HCT116 (cell line): ENCODE measurements around the gene CHP2. TPM values are rescaled to one million over a fixed set of nuclear protein-coding genes. Genes with fewer than 3 reads are reported as not detected.

ENCODE experiments used
- ATAC-seq: fragments of 200-7000 bp; cut with Tn5 transposase; 2 replicates; pipeline ENCODE4 v1.9.1; 2020; ENCODE audit warnings: mild to moderate bottlenecking, moderate library complexity
- BruUV-seq: library from RNA; stranded (reverse); fragments of 400-500 nt; replicated peaks from 2 replicates; lab custom pipeline; 2021; lab: Mats Ljungman, UMichigan
- CTCF ChIA-PET: fragments of 300-600 bp; sonication (Branson Sonifier 250); formaldehyde crosslinking; loops from one replicate; lab custom pipeline; 2021; ENCODE audit warnings: antibody characterized with exemption; lab: Charles Lee
- POLR2A ChIA-PET: fragments of 300-600, 350-600 bp; sonication (Branson Sonifier 250); formaldehyde crosslinking; loops from one replicate; lab custom pipeline; 2021; ENCODE audit warnings: antibody characterized with exemption; lab: Charles Lee
- RAD21 ChIA-PET, 2 experiments: fragments of 300-600 bp; sonication (Branson Sonifier 250); formaldehyde crosslinking; loops; one replicate each; lab custom pipeline; 2023; ENCODE audit warnings: low total read pairs in 2 of 2; ENCODE audit not compliant: uncharacterized antibody in 2 of 2, unreplicated experiment in 2 of 2, low non-redundant PET in 1 of 2; lab: Charles Lee
- DNase-seq: peaks from one replicate; pipeline ENCODE4 v3.0.0-alpha.2; 2010; ENCODE audit warnings: low read depth, low spot score
- H2AFZ ChIP-seq: fragments of 200-600 bp; shearing (Covaris generic), sonication (generic); 2 replicates; pipeline ENCODE4 v1.6.1; 2017; ENCODE audit warnings: low read depth, mixed run types, mixed read lengths, antibody characterized with exemption, low read length; ENCODE audit not compliant: poor library complexity, severe bottlenecking
- H3K27ac ChIP-seq: 2 replicates; pipeline ENCODE4 v1.5.1; 2012; ENCODE audit warnings: low read depth, low read length
- H3K27me3 ChIP-seq: fragments of 200-600 bp; sonication (generic); 2 replicates; pipeline ENCODE4 v1.6.1; 2016; ENCODE audit warnings: mixed run types, low read length, mixed read lengths; ENCODE audit not compliant: insufficient read depth
- H3K36me3 ChIP-seq, 2 experiments: fragments of 200-500 bp in 1 of 2; fragments of 200-600 bp in 1 of 2; sonication (Bioruptor generic) in 1 of 2; sonication (generic) in 1 of 2; 2 replicates each; pipeline versions ENCODE4 v1.5.1 to v1.6.1; 2014 to 2016; ENCODE audit warnings: low read length in 2 of 2, inconsistent platforms in 1 of 2, mixed read lengths in 1 of 2, mixed run types in 1 of 2; ENCODE audit not compliant: insufficient read depth in 2 of 2, control insufficient read depth in 1 of 2
- H3K4me1 ChIP-seq, 2 experiments: fragments of 200-600 bp in 1 of 2; sonication (generic) in 1 of 2; 2 replicates each; pipeline versions ENCODE4 v1.5.1 to v1.6.1; 2012 to 2017; ENCODE audit warnings: low read length in 2 of 2, inconsistent platforms in 1 of 2, mild to moderate bottlenecking in 1 of 2, mixed read lengths in 1 of 2, mixed run types in 1 of 2, moderate library complexity in 1 of 2; ENCODE audit not compliant: insufficient read depth in 2 of 2, control insufficient read depth in 1 of 2
- H3K4me2 ChIP-seq: fragments of 200-600 bp; sonication (generic); 2 replicates; pipeline ENCODE4 v1.6.1; 2017; ENCODE audit warnings: mixed run types, low read length, mixed read lengths
- H3K4me3 ChIP-seq, 2 experiments: fragments of 200-600 bp in 1 of 2; sonication (generic) in 1 of 2; replicated peaks in 1 of 2; 2 replicates each; pipeline ENCODE4 v1.5.1; 2011 to 2016; ENCODE audit warnings: low read length in 2 of 2, control low read depth in 1 of 2, low read depth in 1 of 2, mild to moderate bottlenecking in 1 of 2, mixed read lengths in 1 of 2, mixed run types in 1 of 2
- H3K79me2 ChIP-seq: fragments of 200-600 bp; sonication (generic); 2 replicates; pipeline ENCODE4 v1.6.1; 2017; ENCODE audit warnings: mild to moderate bottlenecking, mixed run types, low read length, moderate library complexity, mixed read lengths; ENCODE audit not compliant: insufficient read depth
- H3K9ac ChIP-seq: fragments of 200-600 bp; sonication (generic); 2 replicates; pipeline ENCODE4 v1.6.1; 2016; ENCODE audit warnings: low read length, mixed read lengths
- H3K9me2 ChIP-seq: fragments of 200-600 bp; sonication (generic), shearing (Covaris generic); 2 replicates; pipeline ENCODE4 v1.6.1; 2017; ENCODE audit warnings: mixed run types, mild to moderate bottlenecking, moderate library complexity; ENCODE audit not compliant: insufficient read depth
- H3K9me3 ChIP-seq, 2 experiments: fragments of 200-500 bp in 1 of 2; fragments of 200-600 bp in 1 of 2; sonication (Bioruptor generic) in 1 of 2; sonication (generic) in 1 of 2; 2 replicates each; pipeline ENCODE4 v1.6.1; 2014 to 2017; ENCODE audit warnings: low read length in 2 of 2, mixed read lengths in 2 of 2, inconsistent platforms in 1 of 2, low read depth in 1 of 2, mild to moderate bottlenecking in 1 of 2, mixed run types in 1 of 2, moderate library complexity in 1 of 2; ENCODE audit not compliant: control insufficient read depth in 1 of 2, insufficient read depth in 1 of 2
- H4K20me1 ChIP-seq: fragments of 200-600 bp; sonication (generic), shearing (Covaris generic); 2 replicates; pipeline ENCODE4 v1.6.1; 2017; ENCODE audit warnings: mixed run types, mild to moderate bottlenecking, moderate library complexity; ENCODE audit not compliant: insufficient read depth
- CBX3 ChIP-seq: IDR thresholded peaks from 2 replicates; pipeline ENCODE4 v1.6.1; 2012; ENCODE audit warnings: low read depth
- CTCF ChIP-seq, 3 experiments: fragments of 200-600 bp in 1 of 3; sonication (generic) in 1 of 3; IDR thresholded peaks in 2 of 3; conservative IDR thresholded peaks in 1 of 3; 2 replicates each; pipeline ENCODE4 v1.5.1; 2012 to 2017; ENCODE audit warnings: low read depth in 2 of 3, low read length in 2 of 3, antibody characterized with exemption in 1 of 3, borderline replicate concordance in 1 of 3, control low read depth in 1 of 3, mild to moderate bottlenecking in 1 of 3, mixed read lengths in 1 of 3, mixed run types in 1 of 3, moderate library complexity in 1 of 3; ENCODE audit not compliant: insufficient read depth in 1 of 3
- EGR1 ChIP-seq: IDR thresholded peaks from 2 replicates; pipeline ENCODE4 v1.6.1; 2012; ENCODE audit warnings: low read depth
- ELF1 ChIP-seq: IDR thresholded peaks from 2 replicates; pipeline ENCODE4 v1.6.1; 2012; ENCODE audit warnings: low read depth, borderline replicate concordance
- EZH2 ChIP-seq: fragments of 200-600 bp; sonication (generic); IDR thresholded peaks from 2 replicates; pipeline ENCODE4 v1.6.1; 2017; ENCODE audit warnings: antibody characterized with exemption, mixed run types
- FOSL1 ChIP-seq: IDR thresholded peaks from 2 replicates; pipeline ENCODE4 v1.6.1; 2012; ENCODE audit warnings: low read depth
- JUND ChIP-seq: IDR thresholded peaks from 2 replicates; pipeline ENCODE4 v1.6.1; 2012
- MAX ChIP-seq: IDR thresholded peaks from 2 replicates; pipeline ENCODE4 v1.6.1; 2012
- POLR2A ChIP-seq: IDR thresholded peaks from 2 replicates; pipeline ENCODE4 v1.7.0; 2011; ENCODE audit warnings: borderline replicate concordance; ENCODE audit not compliant: insufficient read depth, insufficient read length; ENCODE audit errors: extremely low read depth
- POLR2AphosphoS5 ChIP-seq: IDR thresholded peaks from 2 replicates; pipeline ENCODE4 v1.6.1; 2011; ENCODE audit warnings: mild to moderate bottlenecking, low read depth, low read length, moderate library complexity
- RAD21 ChIP-seq: IDR thresholded peaks from 2 replicates; pipeline ENCODE4 v1.6.1; 2012; ENCODE audit warnings: low read depth, mild to moderate bottlenecking
- REST ChIP-seq: IDR thresholded peaks from 2 replicates; pipeline ENCODE4 v1.6.1; 2012; ENCODE audit warnings: low read depth
- SIN3A ChIP-seq: IDR thresholded peaks from 2 replicates; pipeline ENCODE4 v1.6.1; 2012; ENCODE audit warnings: low read depth
- SP1 ChIP-seq: IDR thresholded peaks from 2 replicates; pipeline ENCODE4 v1.6.1; 2012; ENCODE audit warnings: low read depth
- SRF ChIP-seq: IDR thresholded peaks from 2 replicates; pipeline ENCODE4 v1.6.1; 2012; ENCODE audit warnings: low read depth
- YY1 ChIP-seq: IDR thresholded peaks from 2 replicates; pipeline ENCODE4 v1.6.1; 2011; ENCODE audit warnings: low read length, low read depth, moderate library complexity, mild to moderate bottlenecking; ENCODE audit not compliant: insufficient replicate concordance; ENCODE audit errors: extremely low read depth
- ZNF274 ChIP-seq: fragments of 200-500 bp; sonication (Bioruptor generic); IDR thresholded peaks from 2 replicates; pipeline ENCODE4 v1.6.1; 2014; ENCODE audit warnings: mild to moderate bottlenecking, low read depth, low read length, inconsistent platforms
- intact Hi-C: fragments of 100-400 bp; cut with micrococcal nuclease; formaldehyde crosslinking; loops from 2 replicates; pipeline ENCODE4 v1.10.0; 2022
- total RNA-seq: library from RNA; stranded (reverse); gene quantifications from one replicate; pipeline ENCODE4 v1.2.1, GENCODE V29; 2021; ENCODE audit not compliant: unreplicated experiment
- TF ChIP-seq, protein P1 (sequence below): IDR thresholded peaks from 2 replicates; pipeline ENCODE4 v1.6.1; 2012

The CHP2 gene
- total RNA-seq, 1 experiment from 2014 or later: not detected

GRCh38 chr16:23755484-23755809 lies 621 bp downstream of the CHP2 start:
- no peak overlapping the region for H2AFZ ChIP-seq
- intact Hi-C loops: no loop called here
- no peak overlapping the region for H3K4me2 ChIP-seq
- H3K27ac ChIP-seq: no peak overlapping the region
- ChIA-PET RAD21 (no interaction called here), POLR2A (no interaction called here), CTCF (no interaction called here)
- H3K79me2 ChIP-seq: no peaks in the 10 kb centered on the region
- DNase-seq (no peak), ATAC-seq (no peak)
- no peaks in the 10 kb centered on the region for H3K9me3 ChIP-seq
- H4K20me1 ChIP-seq: no peaks in the 10 kb centered on the region
- H3K4me3 ChIP-seq: no peak overlapping the region
- H3K4me1 ChIP-seq: no peaks in the 10 kb centered on the region
- BruUV-seq: no TSS peak
- no peaks in the 10 kb centered on the region for H3K36me3 ChIP-seq
- no peaks in the 10 kb centered on the region for H3K9me2 ChIP-seq
- peaks cover 10% of the 10 kb centered on the region; the same call in 1 of the 2 replicates for H3K27me3 ChIP-seq
- no peak overlapping the region for H3K9ac ChIP-seq
- TF ChIP-seq JUND (no peak), CTCF (IDR thresholded peaks at IDR 0.05 in 2 of 3, conservative IDR thresholded peaks at IDR 0.05 in 1 of 3; ENCODE audit: borderline replicate concordance in 1 of 3, insufficient read depth in 1 of 3, low read depth in 2 of 3, low read length in 2 of 3) (no peak), FOSL1 (no peak), SP1 (no peak), POLR2AphosphoS5 (no peak), EGR1 (no peak), SRF (no peak), EZH2 (no peak), REST (no peak), ZNF274 (no peak), SIN3A (no peak), CBX3 (no peak), ELF1 (no peak), MAX (no peak), RAD21 (no peak), YY1 (no peak), POLR2A (no peak)
- TF ChIP-seq, protein P1, sequence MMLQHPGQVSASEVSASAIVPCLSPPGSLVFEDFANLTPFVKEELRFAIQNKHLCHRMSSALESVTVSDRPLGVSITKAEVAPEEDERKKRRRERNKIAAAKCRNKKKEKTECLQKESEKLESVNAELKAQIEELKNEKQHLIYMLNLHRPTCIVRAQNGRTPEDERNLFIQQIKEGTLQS: no peak
